ENCODE data around the gene ELP1. TPM values are rescaled to one million over a fixed set of nuclear protein-coding genes. Genes with fewer than 3 reads are reported as not detected.

The ELP1 gene
- total RNA-seq, 1 donor from 2014 or later = 48.9 TPM

- H3K4me3 Mint-ChIP-seq = no peak overlapping the region
- peaks cover 3% of the 10 kb centered on the region for H3K9me3 Mint-ChIP-seq
- H3K27me3 Mint-ChIP-seq (ENCODE audit: low read depth) = no peaks in the 10 kb centered on the region
- no peaks in the 10 kb centered on the region for H3K4me1 Mint-ChIP-seq
- no peak for DNase-seq (ENCODE audit: low read depth, low spot score)
- no peak for TF ChIP-seq CTCF (conservative IDR thresholded peaks at IDR 0.05)
- H3K36me3 Mint-ChIP-seq (ENCODE audit: low read depth) = peaks cover 24% of the 10 kb centered on the region
- no peak overlapping the region for H3K27ac Mint-ChIP-seq (ENCODE audit: unreplicated experiment)
Observed at GRCh38 chr9:108885643-108886348, 48.1 kb downstream of the ELP1 start.

GRCh38 chr9:108884701-108885100 is 49.2 kb downstream of the ELP1 start:
- Mint-ChIP-seq H3K4me3 (no peak overlapping the region), H3K27me3 (ENCODE audit: low read depth) (no peaks in the 10 kb centered on the region), H3K27ac (ENCODE audit: unreplicated experiment) (no peak overlapping the region), H3K4me1 (no peaks in the 10 kb centered on the region), H3K9me3 (peaks cover 3% of the 10 kb centered on the region), H3K36me3 (ENCODE audit: low read depth) (peaks cover 26% of the 10 kb centered on the region)
- no peak for DNase-seq (ENCODE audit: low read depth, low spot score)
- no peak for TF ChIP-seq CTCF (conservative IDR thresholded peaks at IDR 0.05)

- H3K4me3 Mint-ChIP-seq = no peak overlapping the region
- peaks cover 31% of the 10 kb centered on the region for H3K36me3 Mint-ChIP-seq (ENCODE audit: low read depth)
- no peak for DNase-seq (ENCODE audit: low read depth, low spot score)
- H3K9me3 Mint-ChIP-seq = peaks cover 3% of the 10 kb centered on the region
- TF ChIP-seq CTCF (conservative IDR thresholded peaks at IDR 0.05) = no peak
- no peaks in the 10 kb centered on the region for H3K4me1 Mint-ChIP-seq
- no peak overlapping the region for H3K27ac Mint-ChIP-seq (ENCODE audit: unreplicated experiment)
- H3K27me3 Mint-ChIP-seq (ENCODE audit: low read depth) = no peaks in the 10 kb centered on the region
Observed at GRCh38 chr9:108883085-108883484, 50.8 kb downstream of the ELP1 start.

GRCh38 chr9:108882052-108882888 is 51.7 kb downstream of the ELP1 start:
- H3K4me1 Mint-ChIP-seq = no peaks in the 10 kb centered on the region
- H3K27ac Mint-ChIP-seq (ENCODE audit: unreplicated experiment) = no peak overlapping the region

More at GRCh38 chr9:108882052-108882888, 51.7 kb downstream of the ELP1 start:
- peaks cover 33% of the 10 kb centered on the region for H3K36me3 Mint-ChIP-seq (ENCODE audit: low read depth)
- H3K27me3 Mint-ChIP-seq (ENCODE audit: low read depth) = no peaks in the 10 kb centered on the region
- no peak for DNase-seq (ENCODE audit: low read depth, low spot score)
- peaks cover 3% of the 10 kb centered on the region for H3K9me3 Mint-ChIP-seq
- no peak for TF ChIP-seq CTCF (conservative IDR thresholded peaks at IDR 0.05)
- no peak overlapping the region for H3K4me3 Mint-ChIP-seq
